Embryonic facial prominence (tissue), 1 donor: ENCODE measurements around the gene SPON2.
A peak's percentile ranks its signal among the peaks of the same experiment; 100 is the strongest.
"Not testable (repeated sequence)": the region's sequence is repeated elsewhere in the genome, so short reads cannot be mapped to it uniquely, and the experiment has no call there.

Experiments
- DNase-seq: peaks from one replicate; pipeline ENCODE4 v3.0.0-alpha.2; 2016; ENCODE audit errors: extremely low spot score

Gene SPON2

DNA sequence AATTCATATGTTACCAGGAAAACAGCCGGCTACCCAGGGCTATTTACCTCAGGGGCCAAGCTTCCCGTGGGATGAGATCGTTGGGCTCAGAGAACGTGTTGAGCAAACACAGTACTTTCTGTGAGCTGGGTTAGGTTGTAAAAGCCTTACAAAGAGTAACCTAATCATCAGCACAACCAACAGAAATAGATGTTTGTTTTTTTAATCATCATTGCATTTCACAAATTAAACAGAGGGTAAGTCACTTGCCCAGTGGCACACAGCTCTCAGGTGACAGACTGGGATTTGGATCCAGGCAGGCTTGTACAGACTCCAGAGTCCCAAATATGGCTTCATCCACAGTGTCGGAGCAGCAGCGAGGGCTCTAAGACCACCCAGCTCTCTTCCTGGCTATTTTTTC is 20.1 kb downstream of the SPON2 start:
- no peak for DNase-seq

DNA sequence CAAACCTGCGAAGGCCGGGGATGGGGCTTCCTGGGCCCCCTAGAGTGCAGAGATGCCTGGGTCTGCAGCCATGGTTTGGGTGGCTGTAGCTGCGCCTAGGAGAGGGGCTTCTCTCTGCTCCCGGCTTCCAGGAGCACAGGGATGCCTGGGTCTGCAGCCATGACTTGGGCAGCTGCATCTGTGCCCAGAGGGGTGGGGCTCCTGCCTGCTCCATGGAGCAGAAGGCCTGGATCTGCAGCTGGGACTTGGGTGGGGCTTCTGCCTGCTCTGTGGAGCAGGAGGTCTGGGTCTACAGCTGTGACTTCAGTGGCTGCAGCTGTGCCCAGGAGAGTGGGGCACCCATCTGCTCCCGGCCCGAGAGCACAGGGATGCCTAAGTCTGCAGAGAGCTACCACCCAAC is 20.8 kb downstream of the SPON2 start:
- no peak for DNase-seq

DNA sequence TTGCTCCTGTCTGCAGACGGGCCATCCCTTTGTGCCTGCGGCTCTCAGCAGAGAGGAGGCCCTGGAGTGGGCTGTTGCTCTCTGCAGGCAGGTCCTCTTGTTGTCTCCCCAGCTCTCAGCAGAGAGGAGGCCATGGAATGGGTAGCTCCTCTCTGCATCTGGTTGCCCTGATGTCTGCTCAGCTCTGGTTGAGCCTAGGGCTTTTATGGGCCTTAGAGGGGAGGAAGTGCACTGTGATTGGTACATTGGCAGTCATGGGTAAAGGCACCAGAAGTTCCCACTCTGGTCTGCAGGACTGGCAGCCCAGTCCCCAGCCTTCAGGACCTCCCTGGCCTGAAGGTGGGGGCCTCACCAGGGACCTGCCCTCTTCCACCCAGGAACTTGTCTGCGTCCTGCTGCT is 21.5 kb downstream of the SPON2 start:
- no peak for DNase-seq

DNA sequence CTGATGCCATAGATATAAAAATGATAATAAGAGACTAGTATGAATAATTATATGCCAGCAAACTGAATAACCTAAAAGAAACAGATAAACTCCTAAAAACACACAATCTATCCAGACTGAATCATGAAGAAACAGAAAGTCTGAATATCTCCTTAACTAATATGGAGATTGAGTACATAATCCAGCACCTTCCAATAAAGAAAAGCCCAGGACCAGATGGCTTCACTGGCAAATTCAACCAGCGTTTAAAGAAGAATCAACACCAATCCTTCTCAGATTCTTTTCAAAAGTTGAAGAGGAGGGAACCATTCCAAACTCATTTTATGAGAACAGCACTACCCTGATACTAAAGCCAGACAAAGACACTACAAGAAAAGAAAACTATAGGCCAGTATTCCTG is 32.5 kb downstream of the SPON2 start:
- DNase-seq: no peak

DNA sequence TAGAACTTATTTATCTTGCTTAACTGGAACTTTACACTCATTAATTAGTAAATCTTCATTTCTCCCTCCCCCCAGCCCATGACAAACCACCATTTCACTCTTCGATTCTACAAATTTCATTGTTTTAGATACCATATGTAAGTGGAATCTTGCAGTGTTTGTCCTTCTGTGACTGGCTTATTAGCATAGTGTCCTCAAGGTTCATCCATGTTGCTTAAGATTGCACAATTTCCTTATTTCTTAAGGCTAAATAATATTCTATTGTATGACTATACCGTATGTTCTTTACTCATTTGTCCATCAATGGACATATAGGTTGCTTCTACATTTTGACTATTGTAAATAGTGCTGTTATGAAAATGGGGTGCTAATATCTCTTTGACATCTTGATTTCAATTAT is 34.5 kb downstream of the SPON2 start:
- no peak for DNase-seq

DNA sequence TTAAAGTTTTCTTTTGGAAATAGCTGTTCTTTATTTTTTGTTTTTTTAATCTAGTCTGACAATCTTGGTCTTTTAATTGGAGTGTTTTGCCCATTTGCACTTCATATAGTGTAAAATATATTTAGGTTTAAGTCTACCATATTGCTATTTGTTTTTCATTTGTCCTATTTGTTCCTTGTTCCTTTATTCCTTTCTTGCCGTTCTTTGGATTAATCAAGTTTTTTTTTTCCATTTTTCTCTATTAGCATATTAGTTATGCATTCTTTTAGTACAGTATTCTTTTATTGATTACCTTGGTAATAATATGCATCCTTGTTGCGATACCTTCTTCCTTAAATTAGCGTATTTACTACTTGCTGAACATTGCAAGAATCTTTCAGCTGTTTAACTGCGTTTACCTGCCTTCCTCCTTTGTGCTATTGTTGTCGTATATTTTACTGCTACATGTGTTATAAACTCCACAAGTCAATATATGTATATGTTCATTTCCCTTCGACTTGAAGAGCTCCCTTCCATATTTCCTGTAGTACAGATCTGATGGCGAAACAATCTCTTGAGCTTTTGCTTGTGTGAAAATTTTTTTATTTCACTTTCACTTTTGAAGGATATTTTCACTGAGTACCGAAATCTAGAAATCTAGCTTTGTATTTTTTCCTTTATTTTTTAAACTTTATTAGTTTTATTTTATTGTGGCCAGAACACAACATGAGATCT is 35.2 kb downstream of the SPON2 start:
- DNase-seq: no peak

DNA sequence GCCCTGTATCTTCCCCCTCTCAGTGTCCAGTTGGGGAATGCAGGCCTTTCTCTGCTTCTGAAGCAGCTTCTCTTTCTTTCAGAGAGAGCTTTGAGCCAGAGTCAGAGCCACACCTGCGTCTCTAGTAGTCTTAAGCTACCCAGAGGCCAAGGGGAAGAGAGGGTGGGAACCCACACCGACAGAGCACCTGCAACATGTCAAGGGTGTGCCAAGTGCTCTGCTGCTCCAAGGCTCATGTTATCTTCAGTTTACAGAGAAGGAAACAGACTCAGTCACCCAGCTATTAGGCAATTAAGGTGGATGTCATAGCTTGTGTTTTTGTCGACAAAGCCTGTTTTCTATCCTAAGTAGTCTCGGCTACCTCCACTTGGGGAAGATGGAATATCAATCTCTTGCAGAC is 36.3 kb downstream of the SPON2 start:
- no peak for DNase-seq

DNA sequence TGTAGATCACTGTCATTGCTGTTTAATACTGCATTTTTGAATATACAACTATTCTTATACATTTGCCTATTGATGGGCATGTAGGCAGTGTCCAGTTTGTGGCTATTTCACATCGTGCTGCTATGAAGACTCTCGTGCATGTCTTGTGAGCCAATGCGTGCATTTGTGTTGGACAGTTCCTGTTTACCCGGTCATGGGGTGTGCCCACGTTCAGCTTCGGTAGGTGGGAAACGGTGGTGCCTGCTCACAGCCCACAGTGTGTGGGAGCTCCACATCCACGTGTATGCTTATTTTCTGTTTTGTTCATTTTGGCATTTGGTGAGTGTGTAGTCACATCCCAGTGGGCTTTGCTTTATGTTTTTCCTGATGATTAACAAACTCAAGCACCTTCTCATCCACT is 39.4 kb downstream of the SPON2 start:
- DNase-seq: no peak

DNA sequence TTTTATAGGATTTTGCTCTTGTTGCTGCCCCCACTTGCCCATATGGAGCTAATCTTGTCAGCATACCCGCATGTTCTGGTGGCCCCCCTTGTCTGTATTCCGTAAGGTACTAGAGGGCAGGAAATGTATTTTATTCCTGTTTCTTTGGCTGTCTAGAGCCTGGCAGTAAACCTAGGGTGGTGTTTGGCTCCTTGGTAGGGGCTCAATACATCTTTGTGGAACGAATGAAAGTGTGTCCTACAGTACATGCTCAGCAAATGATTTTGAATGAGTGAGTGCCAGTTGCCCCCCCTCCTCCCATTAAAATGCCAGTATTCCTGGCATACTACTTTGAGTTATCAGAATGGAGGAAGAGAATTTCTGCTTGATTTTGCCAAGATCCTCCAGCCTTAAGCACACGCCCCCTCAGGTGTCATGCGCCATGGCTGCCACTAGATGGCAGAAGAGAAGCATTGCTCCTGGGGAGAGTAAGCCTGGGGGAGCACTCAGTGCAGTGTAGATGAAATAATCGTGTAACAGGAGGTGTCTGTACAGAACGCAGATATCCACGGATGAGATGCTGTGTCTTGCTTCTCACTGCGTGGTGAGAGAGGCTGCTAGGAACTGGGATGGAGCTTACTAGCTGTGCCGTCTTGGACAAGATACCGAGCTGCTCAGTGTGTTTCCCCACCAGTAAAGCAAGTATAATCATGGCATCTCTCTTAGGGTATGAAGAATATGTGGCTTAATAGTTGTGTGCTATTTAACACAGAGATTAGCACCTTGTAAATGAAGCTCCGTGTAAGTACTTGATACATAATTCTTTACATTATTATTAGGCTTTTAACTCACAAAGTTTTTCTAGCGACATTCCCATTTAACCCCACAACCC is 41.8 kb downstream of the SPON2 start:
- peak; percentile 31 for DNase-seq

DNA sequence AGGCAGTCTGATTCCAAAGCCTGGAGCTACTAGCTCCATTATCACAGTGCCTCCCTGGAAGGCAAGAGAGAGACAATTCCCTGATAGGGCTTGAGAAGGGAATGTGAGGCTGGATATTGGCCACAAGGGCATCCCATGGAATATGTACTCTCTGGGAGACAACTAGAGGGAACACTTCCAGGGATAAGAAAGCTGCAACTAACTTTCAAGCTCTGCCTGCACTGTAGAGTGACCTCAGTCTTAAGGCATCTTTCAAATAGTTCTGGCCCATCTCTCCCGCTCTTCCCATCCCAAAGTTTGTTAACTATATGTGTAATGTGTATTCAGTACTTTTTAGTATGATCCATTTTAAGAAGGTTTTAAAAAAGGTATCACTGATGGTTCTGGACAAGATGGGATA is 45.9 kb downstream of the SPON2 start:
- DNase-seq: no peak

DNA sequence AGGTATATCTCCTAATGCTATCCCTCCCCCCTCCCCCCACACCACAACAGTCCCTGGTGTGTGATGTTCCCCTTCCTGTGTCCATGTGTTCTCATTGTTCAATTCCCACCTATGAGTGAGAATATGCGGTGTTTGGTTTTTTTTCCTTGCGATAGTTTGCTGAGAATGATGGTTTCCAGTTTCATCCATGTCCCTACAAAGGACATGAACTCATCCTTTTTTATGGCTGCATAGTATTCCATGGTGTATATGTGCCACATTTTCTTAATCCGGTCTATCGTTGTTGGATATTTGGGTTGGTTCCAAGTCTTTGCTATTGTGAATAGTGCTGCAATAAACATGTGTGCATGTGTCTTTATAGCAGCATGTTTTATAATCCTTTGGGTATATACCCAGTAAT is 46.9 kb downstream of the SPON2 start:
- DNase-seq: not testable (repeated sequence)

DNA sequence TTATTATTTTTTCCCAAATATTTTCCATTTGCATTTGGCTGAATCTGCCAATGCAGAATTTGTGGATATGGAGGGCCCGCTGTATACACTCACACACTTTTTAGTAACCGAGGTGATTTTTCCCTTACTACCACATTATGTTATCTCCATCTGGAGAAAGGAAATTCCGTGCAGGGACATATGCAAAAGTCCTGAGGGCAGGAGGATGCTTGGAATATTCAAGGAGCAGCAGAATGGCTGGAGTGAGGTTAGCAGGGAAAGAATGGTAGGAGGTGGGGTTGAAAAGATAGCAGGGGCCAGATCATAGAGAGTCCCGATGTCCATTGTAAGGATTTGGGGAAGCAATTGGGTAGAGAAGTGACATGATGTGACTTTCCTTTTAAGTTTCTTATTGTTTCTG is 47.6 kb downstream of the SPON2 start:
- no peak for DNase-seq

DNA sequence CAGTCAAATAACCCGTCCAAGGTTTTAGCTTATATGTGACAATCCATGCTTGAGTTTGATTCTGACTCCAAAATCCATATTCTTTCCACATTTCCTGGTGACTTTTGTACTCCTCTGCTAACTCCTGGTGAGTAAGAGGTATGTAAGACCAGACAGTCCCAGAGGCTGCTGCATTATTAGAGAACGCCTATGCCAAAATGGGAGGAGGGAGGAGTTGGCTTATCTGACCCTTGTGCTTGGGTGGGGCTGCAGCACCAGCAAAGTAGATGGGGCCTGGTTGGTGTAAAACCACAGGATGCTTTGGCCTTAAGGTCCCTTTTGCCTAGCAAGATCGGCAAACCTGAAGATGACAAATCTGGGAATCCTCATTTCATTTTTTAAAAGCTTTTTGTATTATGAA is 49.9 kb downstream of the SPON2 start:
- no peak for DNase-seq
